H9 (cell line): ENCODE data around the gene TLN1. TPM values are rescaled to one million over a fixed set of nuclear protein-coding genes. Genes with fewer than 3 reads are reported as not detected.

Experiments
- DNase-seq: peaks from one replicate; pipeline ENCODE4 v3.0.0-alpha.2; 2017
- H2AFZ ChIP-seq: one replicate; pipeline ENCODE4 v1.6.1; 2013; ENCODE audit warnings: mild to moderate bottlenecking, low read length, control low read depth, moderate library complexity
- H2AK5ac ChIP-seq: 2 replicates; pipeline ENCODE4 v1.6.1; 2013; ENCODE audit warnings: low read length, control low read depth, mixed read lengths; ENCODE audit not compliant: insufficient read length
- H2BK120ac ChIP-seq: one replicate; pipeline ENCODE4 v1.6.1; 2013; ENCODE audit warnings: low read depth, mild to moderate bottlenecking, low read length, control low read depth, inconsistent platforms; ENCODE audit not compliant: poor library complexity, severe bottlenecking
- H2BK12ac ChIP-seq: 2 replicates; pipeline ENCODE4 v1.6.1; 2013; ENCODE audit warnings: low read length, control low read depth, mixed read lengths, low read depth; ENCODE audit not compliant: insufficient read length
- H2BK15ac ChIP-seq: 2 replicates; pipeline ENCODE4 v1.6.1; 2013; ENCODE audit warnings: low read depth, low read length, control low read depth
- H2BK20ac ChIP-seq: one replicate; pipeline ENCODE4 v1.6.1; 2013; ENCODE audit warnings: low read depth, mild to moderate bottlenecking, low read length, control low read depth, inconsistent platforms; ENCODE audit not compliant: poor library complexity, severe bottlenecking
- H2BK5ac ChIP-seq: 2 replicates; pipeline ENCODE4 v1.6.1; 2013; ENCODE audit warnings: low read length, control low read depth, mixed read lengths; ENCODE audit not compliant: insufficient read length
- H3K14ac ChIP-seq: 2 replicates; pipeline ENCODE4 v1.6.1; 2013; ENCODE audit warnings: low read length, control low read depth; ENCODE audit not compliant: insufficient read depth
- H3K18ac ChIP-seq: 2 replicates; pipeline ENCODE4 v1.6.1; 2013; ENCODE audit warnings: low read depth, mild to moderate bottlenecking, mixed read lengths, low read length, control low read depth; ENCODE audit not compliant: insufficient read length
- H3K23ac ChIP-seq: 2 replicates; pipeline ENCODE4 v1.6.1; 2013; ENCODE audit warnings: low read length, control low read depth, mixed read lengths, low read depth; ENCODE audit not compliant: insufficient read length
- H3K23me2 ChIP-seq: 2 replicates; pipeline ENCODE4 v1.6.1; 2013; ENCODE audit warnings: low read depth, mild to moderate bottlenecking, mixed read lengths, low read length, control low read depth; ENCODE audit not compliant: insufficient read length, poor library complexity, severe bottlenecking
- H3K27ac ChIP-seq: 2 replicates; pipeline ENCODE4 v1.5.1; 2013; ENCODE audit warnings: low read length, control low read depth, mixed read lengths, low read depth; ENCODE audit not compliant: insufficient read length
- H3K27me3 ChIP-seq: 2 replicates; pipeline ENCODE4 v1.6.1; 2013; ENCODE audit warnings: low read length, control low read depth, inconsistent platforms; ENCODE audit not compliant: insufficient read depth
- H3K4ac ChIP-seq: 2 replicates; pipeline ENCODE4 v1.6.1; 2013; ENCODE audit warnings: low read depth, mild to moderate bottlenecking, control low read depth, inconsistent platforms, low read length, moderate library complexity
- H3K4me1 ChIP-seq: 2 replicates; pipeline ENCODE4 v1.6.1; 2013; ENCODE audit warnings: low read length, control low read depth, inconsistent platforms; ENCODE audit not compliant: insufficient read depth
- H3K4me2 ChIP-seq: 2 replicates; pipeline ENCODE4 v1.6.1; 2013; ENCODE audit warnings: low read length, control low read depth, mixed read lengths; ENCODE audit not compliant: insufficient read length, insufficient read depth
- H3K56ac ChIP-seq: 2 replicates; pipeline ENCODE4 v1.6.1; 2013; ENCODE audit warnings: low read depth, mild to moderate bottlenecking, mixed read lengths, low read length, control low read depth; ENCODE audit not compliant: insufficient read length
- H3K79me1 ChIP-seq: 2 replicates; pipeline ENCODE4 v1.6.1; 2013; ENCODE audit warnings: low read depth, mild to moderate bottlenecking, moderate library complexity, low read length, control low read depth, inconsistent platforms; ENCODE audit not compliant: insufficient read depth, poor library complexity, severe bottlenecking
- H3K79me2 ChIP-seq: 2 replicates; pipeline ENCODE4 v1.6.1; 2013; ENCODE audit warnings: low read length, control low read depth, inconsistent platforms; ENCODE audit not compliant: insufficient read depth
- H3K9ac ChIP-seq: 2 replicates; pipeline ENCODE4 v1.6.1; 2013; ENCODE audit warnings: low read length, control low read depth, mixed read lengths; ENCODE audit not compliant: insufficient read length; ENCODE audit errors: extremely low read depth
- H3K9me3 ChIP-seq: one replicate; pipeline ENCODE4 v1.6.1; 2013; ENCODE audit warnings: low read depth, low read length, inconsistent platforms; ENCODE audit not compliant: control insufficient read depth
- H3T11ph ChIP-seq: one replicate; pipeline ENCODE4 v1.6.1; 2013; ENCODE audit warnings: mild to moderate bottlenecking, low read length, control low read depth, inconsistent platforms
- H4K20me1 ChIP-seq: one replicate; pipeline ENCODE4 v1.6.1; 2013; ENCODE audit not compliant: control insufficient read depth, insufficient read length, insufficient read depth
- H4K5ac ChIP-seq: 2 replicates; pipeline ENCODE4 v1.6.1; 2013; ENCODE audit warnings: low read depth, mild to moderate bottlenecking, mixed read lengths, low read length, control low read depth; ENCODE audit not compliant: insufficient read length
- H4K8ac ChIP-seq: replicated peaks from 2 replicates; pipeline ENCODE4 v1.6.1; 2013; ENCODE audit warnings: low read length, control low read depth, mixed read lengths, low read depth; ENCODE audit not compliant: insufficient read length
- H4K91ac ChIP-seq: 2 replicates; pipeline ENCODE4 v1.6.1; 2013; ENCODE audit warnings: low read depth, mild to moderate bottlenecking, moderate library complexity, mixed read lengths, low read length, control low read depth; ENCODE audit not compliant: insufficient read length
- H3K27ac Mint-ChIP-seq, 3 experiments: 2 replicates in 2 of 3; 3 replicates in 1 of 3; pipeline ENCODE4 v1.8.0; 2020 to 2021; ENCODE audit warnings: mixed read lengths in 3 of 3, mild to moderate bottlenecking in 1 of 3, moderate library complexity in 1 of 3
- H3K27me3 Mint-ChIP-seq: 2 replicates; pipeline ENCODE4 v1.8.0; 2021; ENCODE audit warnings: low read depth, mild to moderate bottlenecking, moderate library complexity, mixed read lengths
- H3K36me3 Mint-ChIP-seq, 3 experiments: 2 replicates in 2 of 3; 3 replicates in 1 of 3; pipeline ENCODE4 v1.8.0; 2020 to 2021; ENCODE audit warnings: low read depth in 3 of 3, mixed read lengths in 3 of 3; ENCODE audit not compliant: insufficient read depth in 1 of 3
- H3K4me1 Mint-ChIP-seq, 2 experiments: 2 replicates each; pipeline ENCODE4 v1.8.0; 2020; ENCODE audit warnings: mixed read lengths in 2 of 2
- H3K4me3 Mint-ChIP-seq, 2 experiments: 2 replicates in 1 of 2; 3 replicates in 1 of 2; pipeline ENCODE4 v1.8.0; 2020 to 2021; ENCODE audit warnings: mild to moderate bottlenecking in 2 of 2, mixed read lengths in 2 of 2, moderate library complexity in 1 of 2
- H3K9me3 Mint-ChIP-seq, 2 experiments: 2 replicates in 1 of 2; 3 replicates in 1 of 2; pipeline ENCODE4 v1.8.0; 2020; ENCODE audit warnings: mild to moderate bottlenecking in 2 of 2, mixed read lengths in 2 of 2, moderate library complexity in 1 of 2
- WGBS: extraction: QIAGEN DNeasy Blood & Tissue Kit; methylation state at CpG from one replicate; pipeline ENCODE4 v1.1.7; 2013; ENCODE audit warnings: missing lambda C conversion rate, low lambda C conversion rate, mixed read lengths; ENCODE audit not compliant: insufficient read length; ENCODE audit errors: extremely low coverage; 5-methylcytosine and 5-hydroxymethylcytosine counted together
- total RNA-seq: library from RNA; stranded (reverse); gene quantifications from 2 replicates; pipeline ENCODE4 v1.2.1, GENCODE V29; 2021
- TF ChIP-seq, protein P1 (sequence below): fragments of 200-600 bp; sonication (generic); conservative IDR thresholded peaks from 3 replicates; pipeline ENCODE4 v1.8.0; 2021; ENCODE audit warnings: antibody characterized with exemption, mild to moderate bottlenecking

Gene TLN1
- total RNA-seq, 1 experiment from 2014 or later = 102 TPM

DNA sequence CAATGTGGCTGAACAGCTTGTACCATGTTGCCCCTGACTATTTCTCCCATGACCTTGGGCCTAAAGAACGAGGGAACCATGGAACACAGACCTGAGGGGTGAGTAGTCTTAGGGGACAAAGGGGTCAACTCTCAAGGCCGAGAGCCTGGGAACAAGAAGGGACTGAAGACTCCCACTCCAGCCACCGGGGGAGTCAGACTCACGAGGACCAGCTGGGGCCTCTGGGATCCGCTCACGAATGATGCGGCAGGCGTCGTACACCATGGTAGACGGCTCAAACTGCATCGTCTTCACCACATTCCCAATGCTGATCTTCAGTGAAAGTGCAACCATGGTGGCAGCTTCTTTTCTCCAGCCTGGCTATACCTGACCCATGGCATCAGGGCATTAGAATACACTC, 6.6 kb downstream of the TLN1 start:
- no peaks in the 10 kb centered on the region for H3K79me1 ChIP-seq
- H3K56ac ChIP-seq = no peak overlapping the region
- no peak overlapping the region for H3K9ac ChIP-seq
- Mint-ChIP-seq H3K9me3 (no peaks in the 10 kb centered on the region), H3K36me3 (peaks cover 22 to 53% (median 40%) of the 10 kb centered on the region in 3 experiments; a peak in 6 of 7 replicates), H3K4me3 (no peak overlapping the region), H3K27me3 (no peaks in the 10 kb centered on the region), H3K4me1 (no peaks in the 10 kb centered on the region; a peak in 2 of 4 replicates), H3K27ac (no peak overlapping the region; a peak in 1 of 7 replicates)
- H3K27ac ChIP-seq = no peak overlapping the region
- H3K4ac ChIP-seq = no peak overlapping the region
- TF ChIP-seq, protein P1, sequence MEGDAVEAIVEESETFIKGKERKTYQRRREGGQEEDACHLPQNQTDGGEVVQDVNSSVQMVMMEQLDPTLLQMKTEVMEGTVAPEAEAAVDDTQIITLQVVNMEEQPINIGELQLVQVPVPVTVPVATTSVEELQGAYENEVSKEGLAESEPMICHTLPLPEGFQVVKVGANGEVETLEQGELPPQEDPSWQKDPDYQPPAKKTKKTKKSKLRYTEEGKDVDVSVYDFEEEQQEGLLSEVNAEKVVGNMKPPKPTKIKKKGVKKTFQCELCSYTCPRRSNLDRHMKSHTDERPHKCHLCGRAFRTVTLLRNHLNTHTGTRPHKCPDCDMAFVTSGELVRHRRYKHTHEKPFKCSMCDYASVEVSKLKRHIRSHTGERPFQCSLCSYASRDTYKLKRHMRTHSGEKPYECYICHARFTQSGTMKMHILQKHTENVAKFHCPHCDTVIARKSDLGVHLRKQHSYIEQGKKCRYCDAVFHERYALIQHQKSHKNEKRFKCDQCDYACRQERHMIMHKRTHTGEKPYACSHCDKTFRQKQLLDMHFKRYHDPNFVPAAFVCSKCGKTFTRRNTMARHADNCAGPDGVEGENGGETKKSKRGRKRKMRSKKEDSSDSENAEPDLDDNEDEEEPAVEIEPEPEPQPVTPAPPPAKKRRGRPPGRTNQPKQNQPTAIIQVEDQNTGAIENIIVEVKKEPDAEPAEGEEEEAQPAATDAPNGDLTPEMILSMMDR = peak; percentile 31; the same call in 2 of the 3 replicates
- WGBS = no CpG with 5 or more reads among the region's 11 CpGs
- no peak overlapping the region for H4K5ac ChIP-seq
- no peaks in the 10 kb centered on the region for H4K20me1 ChIP-seq
- H3K18ac ChIP-seq = no peak overlapping the region
- no peak overlapping the region for H2BK15ac ChIP-seq
- DNase-seq = no peak
- no peak overlapping the region for H2AK5ac ChIP-seq
- H3K14ac ChIP-seq = no peak overlapping the region
- H3K79me2 ChIP-seq = peaks cover 1% of the 10 kb centered on the region
- H3K27me3 ChIP-seq = no peaks in the 10 kb centered on the region
- no peak overlapping the region for H3T11ph ChIP-seq
- H4K8ac ChIP-seq = no peak overlapping the region
- H2AFZ ChIP-seq = no peak overlapping the region
- no peak overlapping the region for H4K91ac ChIP-seq
- H2BK5ac ChIP-seq = no peak overlapping the region
- H3K9me3 ChIP-seq = no peaks in the 10 kb centered on the region
- H2BK20ac ChIP-seq = no peak overlapping the region
- H3K4me1 ChIP-seq = peaks cover 22% of the 10 kb centered on the region; the same call in 1 of the 2 replicates
- H2BK12ac ChIP-seq = no peak overlapping the region
- no peak overlapping the region for H3K23ac ChIP-seq
- no peaks in the 10 kb centered on the region for H3K23me2 ChIP-seq
- H2BK120ac ChIP-seq = no peak overlapping the region
- no peak overlapping the region for H3K4me2 ChIP-seq
